K562 (cell line): ENCODE data around the gene PBX2. TPM values are rescaled to one million over a fixed set of nuclear protein-coding genes. Genes with fewer than 3 reads are reported as not detected.

Source experiments
- BCL6 ChIP-seq: fragments of 250-450 bp; sonication (Bioruptor Pico); IDR thresholded peaks from 2 replicates; pipeline ENCODE4 v1.4.0; 2020
- FUS ChIP-seq: fragments of 200-400 bp; formaldehyde crosslinking; optimal IDR thresholded peaks from 2 replicates; pipeline ENCODE3; 2017; ENCODE audit warnings: low read depth, low read length
- HDAC2 ChIP-seq: fragments of 450-650 bp; IDR thresholded peaks from 2 replicates; pipeline ENCODE4 v1.6.1; 2016; ENCODE audit warnings: mild to moderate bottlenecking
- MAFK ChIP-seq: IDR thresholded peaks from 2 replicates; pipeline ENCODE4 v1.6.1; 2011; ENCODE audit warnings: low read length, improper control_type of control experiment
- POLR2G ChIP-seq: fragments of 200-400 bp; formaldehyde crosslinking; IDR thresholded peaks from 2 replicates; pipeline ENCODE4 v1.6.1; 2017; ENCODE audit warnings: low read depth, mild to moderate bottlenecking, antibody characterized with exemption, low read length, moderate library complexity
- PTBP1 ChIP-seq: fragments of 200-400 bp; formaldehyde crosslinking; IDR thresholded peaks from 2 replicates; pipeline ENCODE4 v1.6.1; 2017; ENCODE audit warnings: low read depth, low read length
- RB1 ChIP-seq: fragments of 450-650 bp; IDR thresholded peaks from 2 replicates; pipeline ENCODE4 v1.6.1; 2017; ENCODE audit warnings: low read depth, mild to moderate bottlenecking
- RBBP5 ChIP-seq: fragments of 200-600 bp; sonication (generic); IDR thresholded peaks from 2 replicates; pipeline ENCODE4 v1.6.1; 2012; ENCODE audit warnings: borderline replicate concordance, mild to moderate bottlenecking, low read length, control low read depth, inconsistent platforms; ENCODE audit not compliant: insufficient read depth, poor library complexity, severe bottlenecking
- polyA plus RNA-seq, 8 experiments: library from polyadenylated mRNA; depleted of rRNA in 4 of 8; stranded (reverse) in 5 of 8; unstranded in 3 of 8; fragments of >200 nt; fragmentation: Nextera tagmentation in 2 of 8; fragmentation: Illumina TruSeq in 1 of 8; extraction: Ambion mirVana in 2 of 8; extraction: Trizol in 1 of 8; gene quantifications; 2 replicates each; pipeline versions ENCODE4 v1.2.1 to v1.2.3, GENCODE V29; 2011 to 2014; ENCODE audit warnings: inconsistent platforms in 1 of 8, missing spikeins in 1 of 8
- total RNA-seq, 7 experiments: library from RNA; depleted of rRNA in 6 of 7; stranded (reverse); fragments of >200 nt in 6 of 7; fragmentation: Illumina TruSeq in 2 of 7; extraction: Trizol in 2 of 7; gene quantifications; 2 replicates each; pipeline versions ENCODE4 v1.2.1 to v1.2.3, GENCODE V29; 2011 to 2021; ENCODE audit warnings: low replicate concordance in 1 of 7
- TF ChIP-seq, protein P1 (sequence below), 2 experiments: fragments of 450-650 bp in 1 of 2; IDR thresholded peaks; 2 replicates each; pipeline ENCODE4 v1.6.1; 2011 to 2017; ENCODE audit warnings: low read depth in 2 of 2, antibody characterized with exemption in 1 of 2, borderline replicate concordance in 1 of 2, low read length in 1 of 2, mild to moderate bottlenecking in 1 of 2, mixed read lengths in 1 of 2; ENCODE audit not compliant: control insufficient read depth in 1 of 2
- TF ChIP-seq, protein P2 (sequence below): fragments of 250-450 bp; sonication (Bioruptor Pico); IDR thresholded peaks from 2 replicates; pipeline ENCODE4 v1.8.0; 2021; ENCODE audit warnings: moderate library complexity, mild to moderate bottlenecking, inconsistent platforms
- TF ChIP-seq, protein P3 (sequence below), 3 experiments: fragments of 200-800 bp in 1 of 3; sonication (Bioruptor generic) in 1 of 3; sonication (generic) in 1 of 3; formaldehyde crosslinking in 1 of 3; IDR thresholded peaks; 2 replicates each; pipeline versions ENCODE4 v1.6.1 to v1.8.0; 2016 to 2022; ENCODE audit warnings: mild to moderate bottlenecking in 2 of 3, missing compliant biosample characterization in 2 of 3, missing genetic modification characterization in 2 of 3, missing genetic modification reagents in 1 of 3
- TF ChIP-seq, protein P4 (sequence below), 2 experiments: IDR thresholded peaks in 1 of 2; conservative IDR thresholded peaks in 1 of 2; 2 replicates each; pipeline ENCODE4 v1.6.1; 2016; ENCODE audit warnings: low read depth in 2 of 2, mild to moderate bottlenecking in 1 of 2, missing compliant biosample characterization in 1 of 2, missing genetic modification characterization in 1 of 2, moderate library complexity in 1 of 2
- TF ChIP-seq, protein P5 (sequence below): fragments of 450-650 bp; formaldehyde crosslinking; IDR thresholded peaks from 2 replicates; pipeline ENCODE4 v1.4.0; 2020; ENCODE audit warnings: mild to moderate bottlenecking, mixed read lengths

The PBX2 gene
- total and polyA plus RNA-seq, 9 of the 15 experiments (the other 6 are each of a cell fraction or from before 2014, with no cell fraction given), result 1.9 to 134 (median 62.5) TPM

DNA sequence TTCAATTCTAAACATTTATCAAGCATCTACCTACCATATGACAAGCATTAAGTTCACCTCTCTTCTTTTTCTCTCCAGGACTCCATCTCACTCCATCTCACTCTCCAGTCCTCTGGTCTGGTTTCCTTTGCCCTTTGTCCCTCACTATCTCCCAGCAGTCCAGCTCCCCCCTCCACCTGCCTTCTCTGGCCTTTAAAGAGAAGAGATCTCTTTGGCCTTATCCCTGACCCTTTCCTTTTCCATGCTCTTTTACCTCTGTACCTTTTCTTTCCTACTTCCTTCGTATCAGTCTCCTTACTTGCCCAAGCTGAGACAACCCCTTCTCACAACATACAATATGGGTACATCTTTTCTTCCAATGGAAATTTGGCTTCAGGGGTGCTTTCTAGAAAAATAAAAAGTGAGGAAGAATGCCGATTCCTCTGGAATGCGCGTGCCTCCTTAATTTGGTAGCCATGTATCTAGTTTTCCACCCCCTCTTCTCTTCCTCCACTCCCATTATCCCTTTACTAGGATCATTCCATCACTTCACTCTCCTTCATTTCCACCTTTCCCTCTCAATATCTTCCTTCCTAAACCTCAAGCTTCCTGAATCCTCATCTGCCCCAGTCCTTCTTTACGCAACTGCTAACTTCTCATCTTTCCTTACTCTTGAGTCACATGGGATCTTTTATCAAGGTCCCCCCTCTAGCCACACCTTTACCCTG lies 13.4 kb downstream of the PBX2 start (continued):
- TF ChIP-seq, protein P1, sequence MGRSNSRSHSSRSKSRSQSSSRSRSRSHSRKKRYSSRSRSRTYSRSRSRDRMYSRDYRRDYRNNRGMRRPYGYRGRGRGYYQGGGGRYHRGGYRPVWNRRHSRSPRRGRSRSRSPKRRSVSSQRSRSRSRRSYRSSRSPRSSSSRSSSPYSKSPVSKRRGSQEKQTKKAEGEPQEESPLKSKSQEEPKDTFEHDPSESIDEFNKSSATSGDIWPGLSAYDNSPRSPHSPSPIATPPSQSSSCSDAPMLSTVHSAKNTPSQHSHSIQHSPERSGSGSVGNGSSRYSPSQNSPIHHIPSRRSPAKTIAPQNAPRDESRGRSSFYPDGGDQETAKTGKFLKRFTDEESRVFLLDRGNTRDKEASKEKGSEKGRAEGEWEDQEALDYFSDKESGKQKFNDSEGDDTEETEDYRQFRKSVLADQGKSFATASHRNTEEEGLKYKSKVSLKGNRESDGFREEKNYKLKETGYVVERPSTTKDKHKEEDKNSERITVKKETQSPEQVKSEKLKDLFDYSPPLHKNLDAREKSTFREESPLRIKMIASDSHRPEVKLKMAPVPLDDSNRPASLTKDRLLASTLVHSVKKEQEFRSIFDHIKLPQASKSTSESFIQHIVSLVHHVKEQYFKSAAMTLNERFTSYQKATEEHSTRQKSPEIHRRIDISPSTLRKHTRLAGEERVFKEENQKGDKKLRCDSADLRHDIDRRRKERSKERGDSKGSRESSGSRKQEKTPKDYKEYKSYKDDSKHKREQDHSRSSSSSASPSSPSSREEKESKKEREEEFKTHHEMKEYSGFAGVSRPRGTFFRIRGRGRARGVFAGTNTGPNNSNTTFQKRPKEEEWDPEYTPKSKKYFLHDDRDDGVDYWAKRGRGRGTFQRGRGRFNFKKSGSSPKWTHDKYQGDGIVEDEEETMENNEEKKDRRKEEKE (IDR thresholded peaks at IDR 0.05; ENCODE audit: borderline replicate concordance in 1 of 2, control insufficient read depth in 1 of 2, low read depth in 2 of 2, low read length in 1 of 2), result no peak; a peak in 1 of 4 replicates
- TF ChIP-seq, protein P2, sequence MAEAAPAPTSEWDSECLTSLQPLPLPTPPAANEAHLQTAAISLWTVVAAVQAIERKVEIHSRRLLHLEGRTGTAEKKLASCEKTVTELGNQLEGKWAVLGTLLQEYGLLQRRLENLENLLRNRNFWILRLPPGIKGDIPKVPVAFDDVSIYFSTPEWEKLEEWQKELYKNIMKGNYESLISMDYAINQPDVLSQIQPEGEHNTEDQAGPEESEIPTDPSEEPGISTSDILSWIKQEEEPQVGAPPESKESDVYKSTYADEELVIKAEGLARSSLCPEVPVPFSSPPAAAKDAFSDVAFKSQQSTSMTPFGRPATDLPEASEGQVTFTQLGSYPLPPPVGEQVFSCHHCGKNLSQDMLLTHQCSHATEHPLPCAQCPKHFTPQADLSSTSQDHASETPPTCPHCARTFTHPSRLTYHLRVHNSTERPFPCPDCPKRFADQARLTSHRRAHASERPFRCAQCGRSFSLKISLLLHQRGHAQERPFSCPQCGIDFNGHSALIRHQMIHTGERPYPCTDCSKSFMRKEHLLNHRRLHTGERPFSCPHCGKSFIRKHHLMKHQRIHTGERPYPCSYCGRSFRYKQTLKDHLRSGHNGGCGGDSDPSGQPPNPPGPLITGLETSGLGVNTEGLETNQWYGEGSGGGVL (CRISPR knock-in tag), result no peak
- TF ChIP-seq, protein P3, sequence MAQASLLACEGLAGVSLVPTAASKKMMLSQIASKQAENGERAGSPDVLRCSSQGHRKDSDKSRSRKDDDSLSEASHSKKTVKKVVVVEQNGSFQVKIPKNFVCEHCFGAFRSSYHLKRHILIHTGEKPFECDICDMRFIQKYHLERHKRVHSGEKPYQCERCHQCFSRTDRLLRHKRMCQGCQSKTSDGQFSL (CRISPR knock-in tag; IDR thresholded peaks at IDR 0.05), result no peak
- TF ChIP-seq, protein P3 (tag; IDR thresholded peaks at IDR 0.05), result no peak
- TF ChIP-seq PTBP1, result no peak
- no peak for TF ChIP-seq POLR2G
- TF ChIP-seq FUS, result no peak
- TF ChIP-seq RBBP5, result peak; percentile 8
- no peak for TF ChIP-seq MAFK
- TF ChIP-seq BCL6, result no peak
- TF ChIP-seq, protein P4, sequence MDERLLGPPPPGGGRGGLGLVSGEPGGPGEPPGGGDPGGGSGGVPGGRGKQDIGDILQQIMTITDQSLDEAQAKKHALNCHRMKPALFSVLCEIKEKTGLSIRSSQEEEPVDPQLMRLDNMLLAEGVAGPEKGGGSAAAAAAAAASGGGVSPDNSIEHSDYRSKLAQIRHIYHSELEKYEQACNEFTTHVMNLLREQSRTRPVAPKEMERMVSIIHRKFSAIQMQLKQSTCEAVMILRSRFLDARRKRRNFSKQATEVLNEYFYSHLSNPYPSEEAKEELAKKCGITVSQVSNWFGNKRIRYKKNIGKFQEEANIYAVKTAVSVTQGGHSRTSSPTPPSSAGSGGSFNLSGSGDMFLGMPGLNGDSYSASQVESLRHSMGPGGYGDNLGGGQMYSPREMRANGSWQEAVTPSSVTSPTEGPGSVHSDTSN (CRISPR knock-in tag; IDR thresholded peaks at IDR 0.05; ENCODE audit: low read depth), result no peak
- TF ChIP-seq, protein P4 (tag; conservative IDR thresholded peaks at IDR 0.05; ENCODE audit: low read depth), result no peak
- TF ChIP-seq RB1, result no peak
- TF ChIP-seq, protein P5, sequence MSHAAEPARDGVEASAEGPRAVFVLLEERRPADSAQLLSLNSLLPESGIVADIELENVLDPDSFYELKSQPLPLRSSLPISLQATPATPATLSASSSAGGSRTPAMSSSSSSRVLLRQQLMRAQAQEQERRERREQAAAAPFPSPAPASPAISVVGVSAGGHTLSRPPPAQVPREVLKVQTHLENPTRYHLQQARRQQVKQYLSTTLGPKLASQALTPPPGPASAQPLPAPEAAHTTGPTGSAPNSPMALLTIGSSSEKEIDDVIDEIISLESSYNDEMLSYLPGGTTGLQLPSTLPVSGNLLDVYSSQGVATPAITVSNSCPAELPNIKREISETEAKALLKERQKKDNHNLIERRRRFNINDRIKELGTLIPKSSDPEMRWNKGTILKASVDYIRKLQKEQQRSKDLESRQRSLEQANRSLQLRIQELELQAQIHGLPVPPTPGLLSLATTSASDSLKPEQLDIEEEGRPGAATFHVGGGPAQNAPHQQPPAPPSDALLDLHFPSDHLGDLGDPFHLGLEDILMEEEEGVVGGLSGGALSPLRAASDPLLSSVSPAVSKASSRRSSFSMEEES (CRISPR knock-in tag), result peak; percentile 25; the same call in 1 of the 2 replicates
- TF ChIP-seq HDAC2, result no peak
